ENCODE data around the gene SGMS1.
"Not testable (repeated sequence)": the region's sequence is repeated elsewhere in the genome, so short reads cannot be mapped to it uniquely, and the experiment has no call there.

GRCh38 chr10:50548481-50548880 is 75.3 kb downstream of the SGMS1 start:
- TF ChIP-seq CTCF, JUND (IDR thresholded peaks at IDR 0.05): not testable (repeated sequence)
